ENCODE data around the gene WNT2B. TPM values are rescaled to one million over a fixed set of nuclear protein-coding genes. Genes with fewer than 3 reads are reported as not detected.

The WNT2B gene
- polyA plus RNA-seq, 3 donors = 0.07 to 0.79 TPM; not detected in 1

DNA sequence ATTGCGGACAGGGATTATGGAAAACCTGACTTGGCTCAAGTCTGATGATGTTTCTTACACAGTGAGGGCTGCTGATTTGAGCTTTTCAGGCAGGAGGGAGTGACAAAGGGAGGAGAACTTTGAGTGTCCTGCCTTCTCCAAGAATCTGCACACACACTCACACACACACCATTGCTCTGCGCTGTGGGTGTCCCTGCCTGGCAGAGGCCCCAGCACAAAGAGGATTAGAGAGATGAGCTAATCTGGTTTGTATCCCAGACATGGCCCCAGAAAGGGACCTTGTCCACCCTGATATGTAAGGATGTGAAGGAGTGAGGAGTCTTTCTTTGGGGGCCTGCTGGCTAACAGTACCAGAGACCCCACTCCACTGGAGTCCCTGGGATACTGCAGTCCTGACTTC, 5.9 kb upstream of the WNT2B start:
- no peak for TF ChIP-seq CTCF (IDR thresholded peaks at IDR 0.05)
- no peaks in the 10 kb centered on the region for H3K79me2 ChIP-seq (ENCODE audit: insufficient read depth, low read length)
- H4K20me1 ChIP-seq (ENCODE audit: insufficient read depth, low read length) = no peaks in the 10 kb centered on the region
- no peak overlapping the region for H3K4me3 ChIP-seq (replicated peaks in 1 of 3; ENCODE audit: low read depth in 2 of 3, low read length in 3 of 3)
- H3K9ac ChIP-seq (ENCODE audit: insufficient read depth, low read length, poor library complexity, severe bottlenecking) = no peak overlapping the region
- peaks cover 46 to 81% of the 10 kb centered on the region in 2 donors for H3K27me3 ChIP-seq (ENCODE audit: control insufficient read depth in 2 of 2, insufficient read depth in 2 of 2, low read length in 2 of 2)
- H3K27ac ChIP-seq (ENCODE audit: low read depth in 1 of 2, low read length in 2 of 2) = no peak overlapping the region
- H3K9me3 ChIP-seq (replicated peaks in 1 of 2; ENCODE audit: control insufficient read depth in 1 of 2, insufficient read depth in 1 of 2, low read length in 2 of 2) = peaks cover 0 to 15% of the 10 kb centered on the region in 2 donors
- intact Hi-C loops (cut with micrococcal nuclease) = loop anchor here (5.0 to 10.0 kb wide), 2 partner anchors 199 to 202 kb away; partner anchors contain the start of gene RHOC (in 1 of the 2)
- H3K4me1 ChIP-seq (ENCODE audit: control insufficient read depth in 1 of 2, insufficient read depth in 2 of 2, low read length in 2 of 2) = peaks cover 13 to 16% of the 10 kb centered on the region in 2 donors
- peaks cover 0 to 13% (median 3%) of the 10 kb centered on the region in 7 donors for H3K9me3 Mint-ChIP-seq
- H3K36me3 ChIP-seq (replicated peaks in 1 of 2; ENCODE audit: control insufficient read depth in 1 of 2, insufficient read depth in 2 of 2, low read length in 2 of 2) = no peaks in the 10 kb centered on the region
- peaks cover 0 to 7% of the 10 kb centered on the region in 2 donors for H3K36me3 Mint-ChIP-seq
- no peak overlapping the region for H3K27ac Mint-ChIP-seq
- peak overlapping the region in 1 of 2 donors; percentile 58 for H3K4me3 Mint-ChIP-seq
- H3K4me2 ChIP-seq (replicated peaks; ENCODE audit: extremely low read depth, low read length, poor library complexity, severe bottlenecking) = no peak overlapping the region
- H3K4me1 Mint-ChIP-seq = peaks cover 14% of the 10 kb centered on the region
- H2AFZ ChIP-seq (ENCODE audit: insufficient read depth, low read depth, low read length, poor library complexity, severe bottlenecking) = no peak overlapping the region
- no CpG with 5 or more reads among the region's 2 CpGs for WGBS (ENCODE audit: insufficient coverage)
- no peak for DNase-seq
- H3K27me3 Mint-ChIP-seq (ENCODE audit: low read depth in 3 of 3) = peaks cover 64 to 88% (median 77%) of the 10 kb centered on the region in 3 donors

DNA sequence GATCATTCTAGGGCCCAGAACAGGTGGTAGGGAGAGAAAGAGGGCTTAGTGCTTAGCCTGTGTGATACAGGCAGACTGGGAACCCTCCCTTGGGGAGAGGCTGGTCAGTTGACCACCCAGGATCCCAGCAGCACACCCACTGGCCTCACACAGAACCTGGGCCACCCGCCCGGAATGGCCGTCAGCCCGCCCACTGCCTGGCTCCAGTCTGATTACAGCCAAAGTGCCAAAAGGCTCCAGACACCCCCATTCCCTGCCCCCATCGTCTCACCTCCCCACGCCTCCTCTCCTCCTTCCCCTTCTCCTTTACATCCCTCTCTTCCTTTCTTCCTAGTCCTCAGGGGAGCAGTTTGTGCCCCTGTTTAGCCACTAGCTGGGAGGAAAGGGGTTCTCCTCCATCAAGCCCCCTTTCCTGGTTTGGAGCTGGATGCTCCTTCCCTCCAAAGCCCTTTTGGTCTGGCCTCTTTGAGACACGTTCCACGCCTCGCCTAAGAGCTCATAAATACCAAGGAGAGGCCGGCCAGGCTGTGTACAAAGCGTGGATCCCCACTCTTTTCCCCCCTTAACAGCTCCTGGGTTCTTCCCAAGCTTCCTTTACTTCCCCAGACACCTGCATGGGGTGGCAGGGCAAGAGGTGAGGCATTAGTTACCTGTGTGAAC, 4.6 kb upstream of the WNT2B start:
- Mint-ChIP-seq H3K4me3 (peak overlapping the region in 1 of 2 donors; percentile 58), H3K27ac (no peak overlapping the region), H3K4me1 (peaks cover 21% of the 10 kb centered on the region), H3K27me3 (ENCODE audit: low read depth in 3 of 3) (peaks cover 66 to 89% (median 79%) of the 10 kb centered on the region in 3 donors), H3K36me3 (peaks cover 0 to 7% of the 10 kb centered on the region in 2 donors), H3K9me3 (peaks cover 0 to 13% (median 4%) of the 10 kb centered on the region in 7 donors)
- Histone ChIP-seq H4K20me1 (ENCODE audit: insufficient read depth, low read length) (no peaks in the 10 kb centered on the region), H3K79me2 (ENCODE audit: insufficient read depth, low read length) (no peaks in the 10 kb centered on the region), H2AFZ (ENCODE audit: insufficient read depth, low read depth, low read length, poor library complexity, severe bottlenecking) (no peak overlapping the region), H3K4me1 (ENCODE audit: control insufficient read depth in 1 of 2, insufficient read depth in 2 of 2, low read length in 2 of 2) (peaks cover 20 to 29% of the 10 kb centered on the region in 2 donors), H3K27ac (ENCODE audit: low read depth in 1 of 2, low read length in 2 of 2) (no peak overlapping the region), H3K4me3 (replicated peaks in 1 of 3; ENCODE audit: low read depth in 2 of 3, low read length in 3 of 3) (no peak overlapping the region), H3K9ac (ENCODE audit: insufficient read depth, low read length, poor library complexity, severe bottlenecking) (no peak overlapping the region), H3K9me3 (replicated peaks in 1 of 2; ENCODE audit: control insufficient read depth in 1 of 2, insufficient read depth in 1 of 2, low read length in 2 of 2) (peaks cover 0 to 24% of the 10 kb centered on the region in 2 donors), H3K27me3 (ENCODE audit: control insufficient read depth in 2 of 2, insufficient read depth in 2 of 2, low read length in 2 of 2) (peaks cover 56 to 92% of the 10 kb centered on the region in 2 donors), H3K36me3 (replicated peaks in 1 of 2; ENCODE audit: control insufficient read depth in 1 of 2, insufficient read depth in 2 of 2, low read length in 2 of 2) (no peaks in the 10 kb centered on the region), H3K4me2 (replicated peaks; ENCODE audit: extremely low read depth, low read length, poor library complexity, severe bottlenecking) (no peak overlapping the region)
- no peak for TF ChIP-seq CTCF (IDR thresholded peaks at IDR 0.05)
- intact Hi-C loops (cut with micrococcal nuclease) = loop anchor here (5.0 to 10.0 kb wide), 2 partner anchors 198 to 201 kb away; partner anchors contain the start of gene RHOC (in 1 of the 2)
- no peak for DNase-seq
- 100% methylated on average over 6 of the region's 11 CpGs for WGBS (ENCODE audit: insufficient coverage)
